Caco-2 (cell line): ENCODE data around the gene MAPT. TPM values are rescaled to one million over a fixed set of nuclear protein-coding genes. Genes with fewer than 3 reads are reported as not detected.

Experiments used
- BruUV-seq: library from RNA; stranded (reverse); fragments of 400-500 nt; replicated peaks from 2 replicates; lab custom pipeline; 2021; lab: Mats Ljungman, UMichigan
- CTCF ChIA-PET: fragments of 300-600 bp; sonication (Branson Sonifier 250); formaldehyde crosslinking; loops from one replicate; lab custom pipeline; 2022; ENCODE audit warnings: antibody characterized with exemption; lab: Charles Lee
- POLR2A ChIA-PET: fragments of 300-600 bp; sonication (Branson Sonifier 250); formaldehyde crosslinking; loops from one replicate; lab custom pipeline; 2022; ENCODE audit warnings: antibody characterized with exemption; lab: Charles Lee
- DNase-seq, 2 experiments: peaks; one replicate each; pipeline versions ENCODE4 v3.0.0 to v3.0.0-alpha.2; 2020 to 2022
- H3K27me3 ChIP-seq: replicated peaks from 2 replicates; pipeline ENCODE4 v1.6.0; 2011; ENCODE audit warnings: low read length; ENCODE audit not compliant: control insufficient read depth, insufficient read depth
- H3K36me3 ChIP-seq: 2 replicates; pipeline ENCODE4 v1.5.1; 2011; ENCODE audit warnings: low read length; ENCODE audit not compliant: control insufficient read depth, insufficient read depth
- H3K4me1 ChIP-seq: fragments of 250-450 bp; sonication (Bioruptor Pico); 2 replicates; pipeline ENCODE4 v1.5.1; 2020; ENCODE audit warnings: mild to moderate bottlenecking
- H3K4me3 ChIP-seq: 2 replicates; pipeline ENCODE4 v1.5.1; 2011; ENCODE audit warnings: low read depth, mild to moderate bottlenecking, control low read depth, low read length
- H3K9me3 ChIP-seq: fragments of 250-450 bp; sonication (Bioruptor Pico); 2 replicates; pipeline ENCODE4 v1.5.1; 2020; ENCODE audit warnings: mild to moderate bottlenecking, moderate library complexity
- H3K27ac Mint-ChIP-seq: one replicate; pipeline ENCODE4 v1.8.0; 2022; ENCODE audit warnings: mixed read lengths; ENCODE audit not compliant: unreplicated experiment
- H3K27me3 Mint-ChIP-seq: one replicate; pipeline ENCODE4 v1.8.0; 2022; ENCODE audit warnings: mixed read lengths; ENCODE audit not compliant: insufficient read depth, unreplicated experiment
- H3K36me3 Mint-ChIP-seq: one replicate; pipeline ENCODE4 v1.8.0; 2022; ENCODE audit warnings: mild to moderate bottlenecking, mixed read lengths; ENCODE audit not compliant: insufficient read depth, unreplicated experiment
- H3K4me1 Mint-ChIP-seq: one replicate; pipeline ENCODE4 v1.8.0; 2022; ENCODE audit warnings: low read depth, mixed read lengths; ENCODE audit not compliant: unreplicated experiment
- H3K4me3 Mint-ChIP-seq: one replicate; pipeline ENCODE4 v1.8.0; 2022; ENCODE audit warnings: mild to moderate bottlenecking, moderate library complexity, mixed read lengths; ENCODE audit not compliant: unreplicated experiment
- H3K9me3 Mint-ChIP-seq: one replicate; pipeline ENCODE4 v1.8.0; 2022; ENCODE audit warnings: mixed read lengths; ENCODE audit not compliant: unreplicated experiment
- intact Hi-C: fragments of 100-400 bp; cut with micrococcal nuclease; formaldehyde crosslinking; loops from one replicate; pipeline ENCODE4 v1.10.0; 2022; ENCODE audit not compliant: unreplicated experiment
- total RNA-seq: library from RNA; stranded (reverse); gene quantifications from 2 replicates; pipeline ENCODE4 v1.2.3, GENCODE V29; 2022
- TF ChIP-seq, protein P1 (sequence below), 2 experiments: fragments of 200-600 bp in 1 of 2; IDR thresholded peaks; 1 replicate in 1 of 2; 2 replicates in 1 of 2; pipeline versions ENCODE4 v1.5.1 to v1.8.0; 2011 to 2022; ENCODE audit warnings: antibody characterized with exemption in 1 of 2, control low read depth in 1 of 2, inconsistent platforms in 1 of 2, low read depth in 1 of 2, low read length in 1 of 2, mild to moderate bottlenecking in 1 of 2, moderate library complexity in 1 of 2; ENCODE audit not compliant: insufficient read depth in 1 of 2, severe bottlenecking in 1 of 2, unreplicated experiment in 1 of 2

The MAPT gene
- total RNA-seq, 1 experiment from 2014 or later = 0.95 TPM

DNA sequence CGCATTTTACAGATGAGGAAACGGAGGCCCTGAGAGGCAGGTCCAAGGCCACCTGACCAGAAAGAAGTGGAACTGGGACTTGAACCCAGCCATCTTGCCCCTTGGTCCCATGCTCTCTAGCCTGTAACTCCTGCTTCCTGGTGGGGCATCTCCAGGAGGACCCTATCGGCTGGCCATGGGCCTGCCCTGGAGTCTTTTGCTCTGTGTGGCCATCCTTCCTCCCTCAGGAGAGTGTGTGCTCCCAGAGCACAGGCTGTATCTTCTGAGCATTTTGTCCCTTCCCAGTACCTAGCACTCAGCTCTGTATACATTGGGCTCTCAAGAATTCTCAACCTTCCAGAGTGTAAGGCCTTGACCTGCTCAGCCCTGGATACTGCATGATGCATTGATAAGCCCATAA lies 76.3 kb downstream of the MAPT start:
- no peak overlapping the region for H3K4me3 ChIP-seq
- H3K27me3 ChIP-seq = no peaks in the 10 kb centered on the region; the same call in 1 of the 2 replicates
- TF ChIP-seq, protein P1, sequence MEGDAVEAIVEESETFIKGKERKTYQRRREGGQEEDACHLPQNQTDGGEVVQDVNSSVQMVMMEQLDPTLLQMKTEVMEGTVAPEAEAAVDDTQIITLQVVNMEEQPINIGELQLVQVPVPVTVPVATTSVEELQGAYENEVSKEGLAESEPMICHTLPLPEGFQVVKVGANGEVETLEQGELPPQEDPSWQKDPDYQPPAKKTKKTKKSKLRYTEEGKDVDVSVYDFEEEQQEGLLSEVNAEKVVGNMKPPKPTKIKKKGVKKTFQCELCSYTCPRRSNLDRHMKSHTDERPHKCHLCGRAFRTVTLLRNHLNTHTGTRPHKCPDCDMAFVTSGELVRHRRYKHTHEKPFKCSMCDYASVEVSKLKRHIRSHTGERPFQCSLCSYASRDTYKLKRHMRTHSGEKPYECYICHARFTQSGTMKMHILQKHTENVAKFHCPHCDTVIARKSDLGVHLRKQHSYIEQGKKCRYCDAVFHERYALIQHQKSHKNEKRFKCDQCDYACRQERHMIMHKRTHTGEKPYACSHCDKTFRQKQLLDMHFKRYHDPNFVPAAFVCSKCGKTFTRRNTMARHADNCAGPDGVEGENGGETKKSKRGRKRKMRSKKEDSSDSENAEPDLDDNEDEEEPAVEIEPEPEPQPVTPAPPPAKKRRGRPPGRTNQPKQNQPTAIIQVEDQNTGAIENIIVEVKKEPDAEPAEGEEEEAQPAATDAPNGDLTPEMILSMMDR (IDR thresholded peaks at IDR 0.05; ENCODE audit: insufficient read depth in 1 of 2, low read depth in 1 of 2, low read length in 1 of 2, severe bottlenecking in 1 of 2, unreplicated experiment in 1 of 2) = no peak
- Mint-ChIP-seq H3K27me3 (peaks cover 8% of the 10 kb centered on the region), H3K4me3 (no peak overlapping the region), H3K36me3 (no peaks in the 10 kb centered on the region), H3K27ac (no peak overlapping the region), H3K9me3 (peaks cover 13% of the 10 kb centered on the region), H3K4me1 (no peaks in the 10 kb centered on the region)
- CTCF ChIA-PET = no interaction called here
- BruUV-seq = no TSS peak
- H3K4me1 ChIP-seq = no peaks in the 10 kb centered on the region
- intact Hi-C loops = no loop called here
- no peak for DNase-seq
- POLR2A ChIA-PET = no interaction called here
- H3K36me3 ChIP-seq = no peaks in the 10 kb centered on the region
- peaks cover 8% of the 10 kb centered on the region; the same call in 1 of the 2 replicates for H3K9me3 ChIP-seq

GRCh38 chr17:45971698-45972141 lies 77.4 kb downstream of the MAPT start:
- H3K27me3 ChIP-seq = no peaks in the 10 kb centered on the region; the same call in 1 of the 2 replicates
- POLR2A ChIA-PET = no interaction called here

DNA sequence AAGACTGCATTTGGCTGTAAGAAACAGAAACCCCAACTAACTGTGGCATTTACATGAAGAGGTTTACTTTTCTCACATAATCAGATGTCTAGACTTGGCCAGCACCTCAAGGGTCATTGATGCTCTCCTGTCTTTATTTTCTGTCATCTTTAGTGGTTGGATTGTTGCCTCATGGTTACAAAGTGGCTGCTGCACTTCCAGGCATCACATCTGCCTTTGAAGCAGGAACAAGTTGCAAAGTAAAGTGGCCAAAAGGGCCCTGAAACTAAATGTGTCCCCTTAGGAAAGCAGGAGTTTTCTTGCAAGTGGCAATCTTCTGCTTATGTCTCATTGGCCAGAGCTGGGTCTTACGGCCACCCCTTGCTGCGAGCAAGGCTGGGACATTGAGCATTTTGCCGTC lies 78.2 kb downstream of the MAPT start:
- peaks cover 8% of the 10 kb centered on the region for H3K27me3 Mint-ChIP-seq
- TF ChIP-seq, protein P1 (IDR thresholded peaks at IDR 0.05; ENCODE audit: insufficient read depth in 1 of 2, low read depth in 1 of 2, low read length in 1 of 2, severe bottlenecking in 1 of 2, unreplicated experiment in 1 of 2) = no peak
- Histone ChIP-seq H3K36me3 (no peaks in the 10 kb centered on the region), H3K27me3 (no peaks in the 10 kb centered on the region; the same call in 1 of the 2 replicates), H3K4me1 (0 out of 2 replicates have a peak, but pooled peaks cover 8% of the 10 kb centered on the region), H3K9me3 (peaks cover 8% of the 10 kb centered on the region; the same call in 1 of the 2 replicates), H3K4me3 (no peak overlapping the region)
- peaks cover 13% of the 10 kb centered on the region for H3K9me3 Mint-ChIP-seq
- H3K36me3 Mint-ChIP-seq = no peaks in the 10 kb centered on the region
- intact Hi-C loops = no loop called here
- ChIA-PET POLR2A (no interaction called here), CTCF (no interaction called here)
- no peak overlapping the region for H3K4me3 Mint-ChIP-seq
- no peak overlapping the region for H3K27ac Mint-ChIP-seq
- DNase-seq = no peak
- BruUV-seq = no TSS peak
- H3K4me1 Mint-ChIP-seq = no peaks in the 10 kb centered on the region

More at GRCh38 chr17:45971698-45972141, 77.4 kb downstream of the MAPT start:
- Histone ChIP-seq H3K4me1 (no peaks in the 10 kb centered on the region), H3K36me3 (no peaks in the 10 kb centered on the region), H3K4me3 (no peak overlapping the region), H3K9me3 (peaks cover 8% of the 10 kb centered on the region; the same call in 1 of the 2 replicates)
- intact Hi-C loops = no loop called here
- Mint-ChIP-seq H3K27me3 (peaks cover 8% of the 10 kb centered on the region), H3K27ac (no peak overlapping the region), H3K4me1 (no peaks in the 10 kb centered on the region), H3K36me3 (no peaks in the 10 kb centered on the region), H3K4me3 (no peak overlapping the region), H3K9me3 (peaks cover 13% of the 10 kb centered on the region)
- TF ChIP-seq, protein P1 (IDR thresholded peaks at IDR 0.05; ENCODE audit: insufficient read depth in 1 of 2, low read depth in 1 of 2, low read length in 1 of 2, severe bottlenecking in 1 of 2, unreplicated experiment in 1 of 2) = peak in 1 of 2 experiments; percentile 15
- DNase-seq = no peak
- BruUV-seq = no TSS peak
- CTCF ChIA-PET = interaction anchor here (0.6 kb wide), 1 partner anchor 21 kb away, joined by 4 read pairs; no protein-coding TSS in a partner anchor
